K562 (cell line): ENCODE measurements around the gene EXOC3L2.

ENCODE experiments used
- CBX3 ChIP-seq, 2 experiments: IDR thresholded peaks; 1 replicate in 1 of 2; 2 replicates in 1 of 2; pipeline ENCODE4 v1.6.1; 2012; ENCODE audit warnings: inconsistent platforms in 2 of 2, low read length in 2 of 2, borderline replicate concordance in 1 of 2, control low read depth in 1 of 2
- EZH2 ChIP-seq: IDR thresholded peaks from 2 replicates; pipeline ENCODE4 v1.6.1; 2012; ENCODE audit warnings: low read depth, mild to moderate bottlenecking, inconsistent platforms, low read length, borderline replicate concordance
- MTA3 ChIP-seq: fragments of 450-650 bp; formaldehyde crosslinking; IDR thresholded peaks from 2 replicates; pipeline ENCODE4 v1.6.1; 2017; ENCODE audit warnings: mild to moderate bottlenecking, borderline replicate concordance
- NFYB ChIP-seq: IDR thresholded peaks from 2 replicates; pipeline ENCODE4 v1.6.1; 2011; ENCODE audit warnings: mild to moderate bottlenecking, moderate library complexity; ENCODE audit not compliant: insufficient read length; ENCODE audit errors: extremely low read depth
- NR2C2 ChIP-seq, 2 experiments: fragments of 200-800 bp in 1 of 2; sonication (Bioruptor generic) in 1 of 2; sonication (generic) in 1 of 2; formaldehyde crosslinking in 1 of 2; IDR thresholded peaks; 2 replicates each; pipeline versions ENCODE4 v1.6.1 to v1.8.0; 2016 to 2022; ENCODE audit warnings: mild to moderate bottlenecking in 1 of 2, missing compliant biosample characterization in 1 of 2, missing genetic modification characterization in 1 of 2, missing genetic modification reagents in 1 of 2
- POLR2A ChIP-seq: fragments of 450-650 bp; conservative IDR thresholded peaks from 2 replicates; pipeline ENCODE4 v1.6.1; 2016
- POLR2AphosphoS5 ChIP-seq: IDR thresholded peaks from 2 replicates; pipeline ENCODE4 v1.6.1; 2011; ENCODE audit warnings: mild to moderate bottlenecking, low read depth, low read length, moderate library complexity; ENCODE audit not compliant: control insufficient read depth, insufficient read depth
- SOX6 ChIP-seq: fragments of 450-650 bp; IDR thresholded peaks from 2 replicates; pipeline ENCODE4 v1.6.1; 2014; ENCODE audit warnings: mild to moderate bottlenecking
- TF ChIP-seq, protein P1 (sequence below): conservative IDR thresholded peaks from 2 replicates; pipeline ENCODE4 v1.6.1; 2011; ENCODE audit warnings: low read depth, mild to moderate bottlenecking, low read length; ENCODE audit not compliant: control insufficient read depth
- TF ChIP-seq, protein P2 (sequence below): sonication (generic); formaldehyde crosslinking; IDR thresholded peaks from 2 replicates; pipeline ENCODE4 v1.8.0; 2022; ENCODE audit warnings: missing genetic modification reagents, mild to moderate bottlenecking, borderline replicate concordance

DNA sequence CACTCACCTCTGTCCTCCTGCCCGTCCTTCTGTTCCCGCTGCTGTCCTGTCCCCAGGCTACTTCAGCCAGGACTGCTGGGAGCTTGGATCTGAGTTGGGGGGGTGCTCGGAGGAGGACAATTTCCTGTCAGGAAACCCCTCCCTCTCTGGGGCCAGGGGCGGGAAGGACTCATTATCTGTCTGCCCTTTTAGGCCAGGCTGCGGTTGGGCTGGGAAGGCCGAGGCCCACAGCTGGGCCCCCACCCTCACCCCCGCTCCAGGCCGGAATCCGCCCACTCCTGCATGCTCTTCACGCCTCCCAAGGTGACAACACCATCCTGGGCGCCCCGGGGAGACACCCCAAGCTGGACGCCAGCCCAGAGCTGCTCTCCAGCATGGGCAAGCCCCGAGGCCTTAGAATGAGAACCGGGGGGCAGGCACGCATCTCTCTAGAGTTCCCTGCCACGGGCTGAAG is at the start of gene EXOC3L2:
- TF ChIP-seq CBX3 (IDR thresholded peaks at IDR 0.05; ENCODE audit: borderline replicate concordance in 1 of 2, low read length in 2 of 2) (no peak), NFYB (no peak), MTA3 (no peak), NR2C2 (CRISPR knock-in tag; IDR thresholded peaks at IDR 0.05) (no peak), NR2C2 (tag; IDR thresholded peaks at IDR 0.05) (no peak), POLR2AphosphoS5 (no peak), EZH2 (no peak), SOX6 (peak; percentile 61; the same call in 1 of the 2 replicates), POLR2A (0 out of 2 replicates have a peak, but pooled peaks have one; percentile 49)
- TF ChIP-seq, protein P1, sequence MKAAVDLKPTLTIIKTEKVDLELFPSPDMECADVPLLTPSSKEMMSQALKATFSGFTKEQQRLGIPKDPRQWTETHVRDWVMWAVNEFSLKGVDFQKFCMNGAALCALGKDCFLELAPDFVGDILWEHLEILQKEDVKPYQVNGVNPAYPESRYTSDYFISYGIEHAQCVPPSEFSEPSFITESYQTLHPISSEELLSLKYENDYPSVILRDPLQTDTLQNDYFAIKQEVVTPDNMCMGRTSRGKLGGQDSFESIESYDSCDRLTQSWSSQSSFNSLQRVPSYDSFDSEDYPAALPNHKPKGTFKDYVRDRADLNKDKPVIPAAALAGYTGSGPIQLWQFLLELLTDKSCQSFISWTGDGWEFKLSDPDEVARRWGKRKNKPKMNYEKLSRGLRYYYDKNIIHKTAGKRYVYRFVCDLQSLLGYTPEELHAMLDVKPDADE, result no peak
- TF ChIP-seq, protein P2, sequence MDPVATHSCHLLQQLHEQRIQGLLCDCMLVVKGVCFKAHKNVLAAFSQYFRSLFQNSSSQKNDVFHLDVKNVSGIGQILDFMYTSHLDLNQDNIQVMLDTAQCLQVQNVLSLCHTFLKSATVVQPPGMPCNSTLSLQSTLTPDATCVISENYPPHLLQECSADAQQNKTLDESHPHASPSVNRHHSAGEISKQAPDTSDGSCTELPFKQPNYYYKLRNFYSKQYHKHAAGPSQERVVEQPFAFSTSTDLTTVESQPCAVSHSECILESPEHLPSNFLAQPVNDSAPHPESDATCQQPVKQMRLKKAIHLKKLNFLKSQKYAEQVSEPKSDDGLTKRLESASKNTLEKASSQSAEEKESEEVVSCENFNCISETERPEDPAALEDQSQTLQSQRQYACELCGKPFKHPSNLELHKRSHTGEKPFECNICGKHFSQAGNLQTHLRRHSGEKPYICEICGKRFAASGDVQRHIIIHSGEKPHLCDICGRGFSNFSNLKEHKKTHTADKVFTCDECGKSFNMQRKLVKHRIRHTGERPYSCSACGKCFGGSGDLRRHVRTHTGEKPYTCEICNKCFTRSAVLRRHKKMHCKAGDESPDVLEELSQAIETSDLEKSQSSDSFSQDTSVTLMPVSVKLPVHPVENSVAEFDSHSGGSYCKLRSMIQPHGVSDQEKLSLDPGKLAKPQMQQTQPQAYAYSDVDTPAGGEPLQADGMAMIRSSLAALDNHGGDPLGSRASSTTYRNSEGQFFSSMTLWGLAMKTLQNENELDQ (CRISPR knock-in tag), result no peak
